Right lung (tissue), 5 donors: Measurements from ENCODE around the gene SMTN. TPM values are rescaled to one million over a fixed set of nuclear protein-coding genes. Genes with fewer than 3 reads are reported as not detected.
A peak's percentile ranks its signal among the peaks of the same experiment; 100 is the strongest.
"Not testable (repeated sequence)": the region's sequence is repeated elsewhere in the genome, so short reads cannot be mapped to it uniquely, and the experiment has no call there.

ENCODE experiments used
- DNase-seq, 2 donors: peaks; one replicate each; pipeline ENCODE4 v3.0.0-alpha.2; 2013
- polyA plus RNA-seq, 5 donors: library from polyadenylated mRNA; unstranded; fragments of 120-200 nt; gene quantifications; one replicate each; pipeline versions ENCODE4 v1.2.1 to v1.2.3, GENCODE V29; 2013; ENCODE audit warnings: inconsistent platforms in 1 of 5, low replicate concordance in 1 of 5; ENCODE audit not compliant: insufficient read length in 5 of 5, insufficient read depth in 1 of 5

SMTN gene
- polyA plus RNA-seq, 5 donors: 57.0 to 106 (median 83.2) TPM

- no peak for DNase-seq
Measured at GRCh38 chr22:31103111-31103510, 22.0 kb downstream of the SMTN start.

- no peak for DNase-seq
Measured at GRCh38 chr22:31103899-31104694, 23.0 kb downstream of the SMTN start.

GRCh38 chr22:31104869-31105268 is 23.8 kb downstream of the SMTN start:
- DNase-seq: no peak

GRCh38 chr22:31105282-31105929 is 24.3 kb downstream of the SMTN start:
- DNase-seq: no peak

GRCh38 chr22:31106001-31106571 is 25.0 kb downstream of the SMTN start:
- no peak for DNase-seq

GRCh38 chr22:31106731-31107177 is 25.6 kb downstream of the SMTN start:
- no peak for DNase-seq

- DNase-seq: peak; percentile 93 to 94
Measured at GRCh38 chr22:31107178-31107893, 26.2 kb downstream of the SMTN start, which contains the start of gene SELENOM. SELENOM (minus strand) TSS chr22:31107568; CDS start chr22:31107505, 63 bp downstream.

- no peak for DNase-seq
Measured at GRCh38 chr22:31107894-31108218, 26.7 kb downstream of the SMTN start.

GRCh38 chr22:31112547-31113091 is 31.5 kb downstream of the SMTN start:
- not testable (repeated sequence) for DNase-seq

GRCh38 chr22:31118046-31118820 is 37.1 kb downstream of the SMTN start:
- DNase-seq: no peak

- DNase-seq: no peak
Measured at GRCh38 chr22:31119026-31119717, 38.1 kb downstream of the SMTN start.

- DNase-seq: no peak
Measured at GRCh38 chr22:31120230-31120629, 39.1 kb downstream of the SMTN start.

GRCh38 chr22:31120642-31121041 is 39.5 kb downstream of the SMTN start:
- DNase-seq: no peak

GRCh38 chr22:31121403-31121802 is 40.3 kb downstream of the SMTN start:
- no peak for DNase-seq

- DNase-seq: no peak
Measured at GRCh38 chr22:31122196-31122531, 41.0 kb downstream of the SMTN start.

- no peak for DNase-seq
Measured at GRCh38 chr22:31122532-31123291, 41.6 kb downstream of the SMTN start, which contains the start of gene INPP5J. INPP5J (plus strand) TSS chr22:31122966; CDS start chr22:31123015, 49 bp downstream.

GRCh38 chr22:31123292-31123602 is 42.1 kb downstream of the SMTN start:
- no peak for DNase-seq

GRCh38 chr22:31124290-31124689 is 43.2 kb downstream of the SMTN start:
- DNase-seq: no peak

- DNase-seq: no peak
Measured at GRCh38 chr22:31124811-31125465, 43.8 kb downstream of the SMTN start.
